ENCODE data around the gene MLANA.

Gene MLANA

DNA sequence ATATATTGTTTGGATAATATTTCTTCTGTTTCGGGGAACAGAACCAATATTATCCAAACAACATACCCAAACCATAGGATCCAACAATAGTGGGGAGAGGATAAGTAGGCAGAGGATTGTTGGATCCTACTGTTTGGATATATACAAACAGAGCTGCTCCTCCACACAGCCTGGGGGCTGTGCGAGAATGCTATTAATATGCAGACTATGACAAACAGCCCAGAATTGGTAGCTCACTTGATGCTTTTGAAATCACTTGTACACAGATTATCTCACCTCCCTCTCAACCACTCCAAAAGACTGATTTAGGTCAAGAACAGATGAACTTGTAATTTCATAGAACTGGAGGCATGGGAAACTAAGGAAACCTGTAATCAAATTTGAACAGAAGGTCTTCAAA is 24.4 kb upstream of the MLANA start:
- TF ChIP-seq, protein P1, sequence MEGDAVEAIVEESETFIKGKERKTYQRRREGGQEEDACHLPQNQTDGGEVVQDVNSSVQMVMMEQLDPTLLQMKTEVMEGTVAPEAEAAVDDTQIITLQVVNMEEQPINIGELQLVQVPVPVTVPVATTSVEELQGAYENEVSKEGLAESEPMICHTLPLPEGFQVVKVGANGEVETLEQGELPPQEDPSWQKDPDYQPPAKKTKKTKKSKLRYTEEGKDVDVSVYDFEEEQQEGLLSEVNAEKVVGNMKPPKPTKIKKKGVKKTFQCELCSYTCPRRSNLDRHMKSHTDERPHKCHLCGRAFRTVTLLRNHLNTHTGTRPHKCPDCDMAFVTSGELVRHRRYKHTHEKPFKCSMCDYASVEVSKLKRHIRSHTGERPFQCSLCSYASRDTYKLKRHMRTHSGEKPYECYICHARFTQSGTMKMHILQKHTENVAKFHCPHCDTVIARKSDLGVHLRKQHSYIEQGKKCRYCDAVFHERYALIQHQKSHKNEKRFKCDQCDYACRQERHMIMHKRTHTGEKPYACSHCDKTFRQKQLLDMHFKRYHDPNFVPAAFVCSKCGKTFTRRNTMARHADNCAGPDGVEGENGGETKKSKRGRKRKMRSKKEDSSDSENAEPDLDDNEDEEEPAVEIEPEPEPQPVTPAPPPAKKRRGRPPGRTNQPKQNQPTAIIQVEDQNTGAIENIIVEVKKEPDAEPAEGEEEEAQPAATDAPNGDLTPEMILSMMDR (IDR thresholded peaks at IDR 0.05; ENCODE audit: insufficient read depth, low read length, missing control alignments), result no peak
- POLR2A ChIA-PET, result no interaction called here
- DNase-seq (ENCODE audit: low read depth, low spot score), result no peak
- no peak overlapping the region for H3K4me3 ChIP-seq (ENCODE audit: low read depth, low read length)
- CTCF ChIA-PET, result no interaction called here

DNA sequence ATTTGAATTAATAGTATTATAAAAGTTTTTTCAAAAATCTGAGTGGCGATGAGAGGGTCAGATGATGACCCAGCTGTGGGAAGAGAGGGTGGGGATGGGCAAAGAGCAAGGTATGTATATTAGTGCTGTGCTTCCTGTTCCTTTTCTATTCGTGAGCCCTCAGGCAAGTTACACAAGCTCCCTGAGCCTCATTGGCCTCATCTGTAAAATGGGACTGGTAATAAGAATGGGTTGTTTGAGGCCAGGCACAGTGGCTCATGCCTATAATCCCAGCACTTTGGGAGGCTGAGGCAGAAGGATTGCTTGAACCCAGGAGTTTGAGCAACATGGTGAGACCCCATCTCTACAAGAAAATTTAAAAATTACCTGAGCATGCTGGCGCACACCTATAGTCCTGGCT is 24.0 kb upstream of the MLANA start:
- ChIA-PET CTCF (no interaction called here), POLR2A (no interaction called here)
- TF ChIP-seq, protein P1 (IDR thresholded peaks at IDR 0.05; ENCODE audit: insufficient read depth, low read length, missing control alignments), result no peak
- no peak for DNase-seq (ENCODE audit: low read depth, low spot score)
- no peak overlapping the region for H3K4me3 ChIP-seq (ENCODE audit: low read depth, low read length)

DNA sequence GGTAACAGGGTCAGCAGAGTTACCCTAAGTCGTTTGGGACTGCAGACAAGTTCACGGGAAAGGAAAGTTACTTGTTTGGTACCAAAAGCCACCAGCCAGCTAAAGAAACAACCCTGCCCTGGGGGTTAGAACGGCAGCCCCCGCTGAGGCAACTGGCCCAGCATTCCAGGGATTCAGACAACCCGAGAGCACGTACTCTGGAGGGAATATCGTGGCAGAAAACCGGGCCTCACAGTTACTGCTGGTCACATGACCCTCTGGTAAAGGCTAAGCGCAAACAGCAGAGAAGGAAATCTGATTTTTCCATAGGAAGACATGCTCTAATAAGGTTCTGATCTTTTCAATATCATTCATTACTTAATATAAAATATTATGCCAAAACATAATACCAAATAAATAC is 22.5 kb upstream of the MLANA start:
- ChIA-PET CTCF (interaction anchor here (10.4 kb wide), 1 partner anchor 18 kb away, joined by 69 read pairs; no protein-coding TSS in a partner anchor), POLR2A (no interaction called here)
- TF ChIP-seq, protein P1 (IDR thresholded peaks at IDR 0.05; ENCODE audit: insufficient read depth, low read length, missing control alignments), result no peak
- no peak for DNase-seq (ENCODE audit: low read depth, low spot score)
- no peak overlapping the region for H3K4me3 ChIP-seq (ENCODE audit: low read depth, low read length)

DNA sequence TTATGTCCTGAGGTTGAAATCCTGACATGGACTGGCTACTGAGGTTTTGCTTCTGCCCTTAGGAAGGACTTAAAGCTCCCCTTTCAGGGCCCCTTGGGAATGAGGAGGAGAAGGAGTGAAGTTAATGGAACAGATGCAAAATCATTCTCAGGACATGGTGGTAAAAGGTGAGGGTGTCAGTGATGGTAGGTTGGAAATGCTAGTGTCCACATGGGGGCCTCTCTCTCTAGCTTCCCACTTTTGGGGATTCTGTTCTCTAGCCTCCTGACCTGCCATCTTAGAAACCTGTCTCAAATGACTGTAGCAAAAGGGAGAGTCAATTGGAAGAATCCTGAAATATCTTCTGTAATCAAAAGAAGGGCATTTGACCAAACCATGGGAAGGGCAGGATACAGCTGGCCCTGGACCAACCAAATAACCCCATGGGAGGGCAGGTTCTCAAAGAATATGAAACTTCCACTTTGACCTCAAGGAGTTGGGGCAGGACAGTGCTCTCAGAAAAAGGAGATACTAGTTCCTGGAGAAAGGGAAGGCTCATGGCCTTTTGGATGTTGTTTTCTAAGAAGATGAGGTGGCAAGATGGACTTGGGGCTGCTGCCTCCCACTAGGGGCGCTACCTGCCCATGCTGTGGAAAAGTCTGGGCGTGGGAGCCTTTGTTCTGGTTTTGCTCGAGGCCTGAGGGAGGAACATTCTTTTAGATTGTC is 21.2 kb upstream of the MLANA start:
- POLR2A ChIA-PET, result no interaction called here
- CTCF ChIA-PET, result interaction anchor here (0.7 to 10.4 kb wide), 6 partner anchors 9 to 37 kb away, joined by 3 to 69 read pairs (median 3); no protein-coding TSS in a partner anchor
- TF ChIP-seq, protein P1 (IDR thresholded peaks at IDR 0.05; ENCODE audit: insufficient read depth, low read length, missing control alignments), result peak; percentile 32
- no peak overlapping the region for H3K4me3 ChIP-seq (ENCODE audit: low read depth, low read length)
- DNase-seq (ENCODE audit: low read depth, low spot score), result no peak

DNA sequence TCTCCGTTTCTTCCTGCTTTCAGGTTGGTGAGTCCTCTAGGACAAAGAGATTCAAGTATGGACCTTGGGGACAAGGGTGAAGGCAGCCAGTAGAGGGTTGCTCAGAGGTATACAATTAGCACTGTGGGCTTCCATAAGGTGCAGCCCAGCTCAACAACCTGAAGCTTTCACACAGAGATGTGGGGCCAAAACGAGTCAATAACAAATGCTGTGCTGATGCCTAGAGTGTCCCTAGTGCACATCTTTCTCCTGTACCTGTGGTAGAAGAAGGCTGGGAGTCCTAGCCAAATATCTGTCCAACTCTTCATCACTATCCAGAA is 20.7 kb upstream of the MLANA start:
- CTCF ChIA-PET, result interaction anchor here (1.5 to 10.4 kb wide), 3 partner anchors 16 to 436 kb away, joined by 4 to 69 read pairs (median 6); no protein-coding TSS in a partner anchor
- POLR2A ChIA-PET, result no interaction called here

DNA sequence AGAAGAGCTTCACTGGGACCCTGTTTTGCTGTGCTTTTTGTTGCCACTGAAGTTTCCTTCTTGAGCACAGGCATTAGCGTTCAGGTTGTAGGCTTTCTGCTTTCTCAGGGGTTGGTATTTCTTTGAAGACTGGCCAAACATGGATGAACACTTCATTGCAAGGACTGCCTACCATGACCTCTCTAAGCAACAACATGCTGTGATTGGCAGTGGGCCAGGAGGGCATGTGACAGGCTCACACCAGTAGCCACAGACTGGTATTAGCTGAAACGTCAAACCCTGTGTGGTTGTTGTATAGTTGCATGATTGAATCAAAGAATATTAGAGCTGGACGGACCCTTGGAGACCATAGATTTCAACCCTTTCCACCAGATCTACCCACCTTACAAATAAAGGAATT is 20.0 kb upstream of the MLANA start:
- no peak for DNase-seq (ENCODE audit: low read depth, low spot score)

More for the DNA sequence above, 20.7 kb upstream of the MLANA start:
- TF ChIP-seq, protein P1 (IDR thresholded peaks at IDR 0.05; ENCODE audit: insufficient read depth, low read length, missing control alignments), result no peak
- DNase-seq (ENCODE audit: low read depth, low spot score), result no peak
- no peak overlapping the region for H3K4me3 ChIP-seq (ENCODE audit: low read depth, low read length)

More for the DNA sequence above, 20.0 kb upstream of the MLANA start:
- ChIA-PET POLR2A (no interaction called here), CTCF (interaction anchor here (2.8 to 10.4 kb wide), 2 partner anchors 15 to 435 kb away, joined by 6 to 69 read pairs; no protein-coding TSS in a partner anchor)
- H3K4me3 ChIP-seq (ENCODE audit: low read depth, low read length), result no peak overlapping the region
- TF ChIP-seq, protein P1 (IDR thresholded peaks at IDR 0.05; ENCODE audit: insufficient read depth, low read length, missing control alignments), result no peak

All from AG04449 (cell line).